ENCODE results near the gene ADNP2. TPM values are rescaled to one million over a fixed set of nuclear protein-coding genes. Genes with fewer than 3 reads are reported as not detected.

Gene ADNP2
- total and polyA plus RNA-seq, 7 donors, result 1.5 to 4.6 (median 3.4) TPM

GRCh38 chr18:80154293-80154692 is 45.2 kb downstream of the ADNP2 start:
- H3K4me3 ChIP-seq, result no peak overlapping the region
- no peaks in the 10 kb centered on the region for H3K4me1 ChIP-seq
- no peaks in the 10 kb centered on the region for H3K36me3 ChIP-seq (ENCODE audit: insufficient read depth in 1 of 2, low read depth in 1 of 2)
- intact Hi-C loops (cut with DNase I), result no loop called here
- WGBS, 3 donors, result 71 to 80% (median 78%) methylated on average over 6 of the region's 6 CpGs
- ATAC-seq (no peak), DNase-seq (no peak)
- no peak overlapping the region for H3K27ac ChIP-seq
- TF ChIP-seq CTCF (IDR thresholded peaks at IDR 0.05), result peak; percentile 16
- H3K9me3 ChIP-seq, result no peaks in the 10 kb centered on the region
- no peaks in the 10 kb centered on the region for H3K27me3 ChIP-seq (ENCODE audit: insufficient read depth in 3 of 3, low read length in 2 of 3)

DNA sequence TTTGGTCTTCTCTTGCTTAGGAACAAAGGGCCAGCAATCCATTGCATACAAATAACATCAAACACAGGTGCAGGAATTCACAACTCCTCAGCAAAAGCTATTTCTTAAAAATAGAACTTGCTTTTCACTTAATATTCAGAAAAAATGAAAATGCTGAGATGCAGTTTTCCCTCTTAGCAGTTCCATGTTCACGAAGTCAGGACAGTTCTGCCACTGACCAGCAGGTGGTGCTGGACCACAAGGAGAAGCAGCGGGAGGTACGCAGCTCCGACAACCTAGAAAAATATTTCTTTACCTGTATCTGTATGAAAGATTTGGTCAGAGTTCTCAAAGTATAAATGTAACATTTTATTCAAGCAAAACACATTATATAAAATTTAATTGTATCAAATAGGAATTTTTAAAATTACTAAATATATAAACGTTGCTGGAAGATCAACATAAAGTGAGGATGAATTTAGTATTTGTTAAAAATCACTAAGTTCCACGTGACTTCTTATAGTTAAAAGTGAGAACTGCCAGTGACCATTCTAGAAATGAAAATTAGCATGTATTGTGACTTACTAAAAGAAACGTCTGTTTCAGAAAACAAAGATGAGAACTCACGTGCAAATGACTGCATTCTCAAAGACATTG is 48.8 kb downstream of the ADNP2 start:
- Histone ChIP-seq H3K36me3 (ENCODE audit: insufficient read depth in 1 of 2, low read depth in 1 of 2) (no peaks in the 10 kb centered on the region), H3K27me3 (ENCODE audit: insufficient read depth in 3 of 3, low read length in 2 of 3) (peaks cover 0 to 2% (median 0%) of the 10 kb centered on the region in 3 donors), H3K27ac (no peak overlapping the region), H3K4me3 (no peak overlapping the region), H3K4me1 (no peaks in the 10 kb centered on the region), H3K9me3 (no peaks in the 10 kb centered on the region)
- peak; percentile 75 to 85 for DNase-seq
- WGBS, 3 donors, result 33 to 41% (median 38%) methylated on average over 8 of the region's 8 CpGs
- ATAC-seq, result peak; percentile 67 to 82 (median 76)
- intact Hi-C loops (cut with DNase I), result no loop called here
- TF ChIP-seq CTCF (IDR thresholded peaks at IDR 0.05), result peak; percentile 97

DNA sequence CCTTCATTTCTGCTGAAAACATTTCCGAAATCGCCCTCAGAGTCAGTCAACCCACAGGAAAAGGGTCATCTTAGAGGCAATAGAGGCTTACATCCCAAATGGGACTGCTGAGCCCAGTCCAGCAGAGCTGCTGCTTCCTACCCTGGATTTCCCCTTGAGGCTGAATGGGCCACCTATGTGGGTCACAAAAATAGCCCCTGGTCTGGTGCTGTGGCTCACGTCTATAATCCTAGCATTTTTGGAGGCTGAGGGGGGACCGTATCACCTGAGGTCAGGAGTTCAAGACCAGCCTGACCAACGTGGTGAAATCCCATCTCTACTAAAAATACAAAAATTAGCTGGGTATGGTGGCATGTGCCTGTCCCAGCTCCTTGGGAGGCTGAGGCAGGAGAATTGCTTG is 49.3 kb downstream of the ADNP2 start:
- Histone ChIP-seq H3K4me3 (no peak overlapping the region), H3K36me3 (ENCODE audit: insufficient read depth in 1 of 2, low read depth in 1 of 2) (no peaks in the 10 kb centered on the region), H3K9me3 (no peaks in the 10 kb centered on the region), H3K27ac (no peak overlapping the region), H3K4me1 (no peaks in the 10 kb centered on the region), H3K27me3 (ENCODE audit: insufficient read depth in 3 of 3, low read length in 2 of 3) (peaks cover 0 to 2% (median 0%) of the 10 kb centered on the region in 3 donors)
- intact Hi-C loops (cut with DNase I), result no loop called here
- no peak for ATAC-seq
- no peak for TF ChIP-seq CTCF (IDR thresholded peaks at IDR 0.05)
- WGBS, 3 donors, result 65 to 74% (median 73%) methylated on average over 5 of the region's 5 CpGs
- no peak for DNase-seq

- TF ChIP-seq CTCF (IDR thresholded peaks at IDR 0.05), result peak; percentile 34
- Histone ChIP-seq H3K27ac (no peak overlapping the region), H3K9me3 (peaks cover 3% of the 10 kb centered on the region), H3K36me3 (ENCODE audit: insufficient read depth in 1 of 2, low read depth in 1 of 2) (no peaks in the 10 kb centered on the region), H3K27me3 (ENCODE audit: insufficient read depth in 3 of 3, low read length in 2 of 3) (peaks cover 0 to 2% (median 0%) of the 10 kb centered on the region in 3 donors), H3K4me3 (peak overlapping the region; percentile 25), H3K4me1 (no peaks in the 10 kb centered on the region)
- intact Hi-C loops (cut with DNase I), result no loop called here
- ATAC-seq (peak in 3 of 4 donors; percentile 49 to 78 (median 71)), DNase-seq (peak; percentile 32 to 62)
- WGBS, 3 donors, result 42 to 68% (median 50%) methylated on average over 102 to 109 of the region's 109 CpGs
These were observed 50.9 kb downstream of the ADNP2 start for GRCh38 chr18:80159713-80160636.
